Measurements from ENCODE around the gene IL17RC. TPM values are rescaled to one million over a fixed set of nuclear protein-coding genes. Genes with fewer than 3 reads are reported as not detected.
"Not testable (repeated sequence)": the region's sequence is repeated elsewhere in the genome, so short reads cannot be mapped to it uniquely, and the experiment has no call there.

The IL17RC gene
- total and polyA plus RNA-seq, 10 donors: 6.6 to 24.6 (median 19.4) TPM

GRCh38 chr3:9934993-9935392, 18.1 kb downstream of the IL17RC start:
- peaks cover 0 to 48% (median 10%) of the 10 kb centered on the region in 6 donors for H3K36me3 ChIP-seq
- peak overlapping the region in 5 of 8 donors; percentile 62 to 94 (median 88) for H3K4me3 ChIP-seq
- intact Hi-C loops (cut with DNase I; ENCODE audit: low total_unique reads): no loop called here
- WGBS, 5 donors: 51 to 72% (median 60%) methylated on average over 4 of the region's 4 CpGs
- no peaks in the 10 kb centered on the region for H3K27me3 ChIP-seq (replicated peaks in 1 of 7)
- TF ChIP-seq POLR2AphosphoS5 (IDR thresholded peaks at IDR 0.05): no peak
- TF ChIP-seq, protein P1, sequence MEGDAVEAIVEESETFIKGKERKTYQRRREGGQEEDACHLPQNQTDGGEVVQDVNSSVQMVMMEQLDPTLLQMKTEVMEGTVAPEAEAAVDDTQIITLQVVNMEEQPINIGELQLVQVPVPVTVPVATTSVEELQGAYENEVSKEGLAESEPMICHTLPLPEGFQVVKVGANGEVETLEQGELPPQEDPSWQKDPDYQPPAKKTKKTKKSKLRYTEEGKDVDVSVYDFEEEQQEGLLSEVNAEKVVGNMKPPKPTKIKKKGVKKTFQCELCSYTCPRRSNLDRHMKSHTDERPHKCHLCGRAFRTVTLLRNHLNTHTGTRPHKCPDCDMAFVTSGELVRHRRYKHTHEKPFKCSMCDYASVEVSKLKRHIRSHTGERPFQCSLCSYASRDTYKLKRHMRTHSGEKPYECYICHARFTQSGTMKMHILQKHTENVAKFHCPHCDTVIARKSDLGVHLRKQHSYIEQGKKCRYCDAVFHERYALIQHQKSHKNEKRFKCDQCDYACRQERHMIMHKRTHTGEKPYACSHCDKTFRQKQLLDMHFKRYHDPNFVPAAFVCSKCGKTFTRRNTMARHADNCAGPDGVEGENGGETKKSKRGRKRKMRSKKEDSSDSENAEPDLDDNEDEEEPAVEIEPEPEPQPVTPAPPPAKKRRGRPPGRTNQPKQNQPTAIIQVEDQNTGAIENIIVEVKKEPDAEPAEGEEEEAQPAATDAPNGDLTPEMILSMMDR (IDR thresholded peaks at IDR 0.05 in 8 of 11, conservative IDR thresholded peaks at IDR 0.05 in 3 of 11): no peak
- H3K9me3 ChIP-seq: no peaks in the 10 kb centered on the region
- no peak for DNase-seq
- H3K27ac ChIP-seq: peak overlapping the region in 4 of 8 donors; percentile 94 to 97 (median 96)
- H3K4me1 ChIP-seq: peaks cover 24 to 51% (median 39%) of the 10 kb centered on the region in 6 donors

DNA sequence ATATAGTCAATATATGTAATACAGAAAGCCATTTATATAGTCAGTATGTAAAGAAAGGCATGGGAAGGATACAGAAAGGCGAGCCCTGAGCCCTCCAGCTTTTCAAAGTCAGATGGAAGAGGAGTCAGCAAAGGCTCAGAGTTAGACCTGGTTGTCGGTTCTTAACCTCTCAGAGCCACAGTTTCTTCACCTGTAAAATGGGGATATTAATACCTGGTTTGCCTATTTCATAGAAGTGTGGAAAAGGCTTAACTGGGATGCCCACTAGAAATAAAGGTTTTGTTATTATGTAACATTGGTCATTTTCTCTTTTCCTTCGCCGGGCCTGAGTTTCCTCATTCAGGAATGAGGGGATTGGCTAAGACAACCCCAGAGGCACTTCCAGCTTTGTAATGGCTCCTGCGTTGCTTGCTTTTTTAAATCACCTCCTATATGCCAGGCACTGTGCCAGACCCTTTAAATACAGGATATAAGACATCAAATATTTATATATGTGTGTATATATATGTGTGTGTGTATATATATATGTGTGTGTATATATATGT, 19.1 kb downstream of the IL17RC start:
- intact Hi-C loops (cut with DNase I; ENCODE audit: low total_unique reads): no loop called here
- Histone ChIP-seq H3K27ac (no peak overlapping the region), H3K9me3 (no peaks in the 10 kb centered on the region), H3K4me3 (no peak overlapping the region), H3K27me3 (replicated peaks in 1 of 7) (no peaks in the 10 kb centered on the region), H3K4me1 (peaks cover 24 to 51% (median 39%) of the 10 kb centered on the region in 6 donors), H3K36me3 (peaks cover 0 to 43% (median 14%) of the 10 kb centered on the region in 6 donors)
- 72 to 92% (median 82%) methylated on average over 5 of the region's 5 CpGs for WGBS, 5 donors
- no peak for TF ChIP-seq POLR2A (IDR thresholded peaks at IDR 0.05)
- no peak for TF ChIP-seq POLR2AphosphoS5 (IDR thresholded peaks at IDR 0.05)
- TF ChIP-seq, protein P1 (IDR thresholded peaks at IDR 0.05 in 8 of 11, conservative IDR thresholded peaks at IDR 0.05 in 3 of 11): no peak
- DNase-seq: no peak

GRCh38 chr3:9937486-9938238, 20.8 kb downstream of the IL17RC start:
- no peak overlapping the region for H3K4me3 ChIP-seq
- no peak for DNase-seq
- H3K27ac ChIP-seq: no peak overlapping the region
- no peaks in the 10 kb centered on the region for H3K9me3 ChIP-seq
- H3K4me1 ChIP-seq: peaks cover 18 to 38% (median 30%) of the 10 kb centered on the region in 6 donors
- TF ChIP-seq POLR2AphosphoS5 (IDR thresholded peaks at IDR 0.05) (no peak), POLR2A (IDR thresholded peaks at IDR 0.05) (no peak)
- TF ChIP-seq, protein P1 (IDR thresholded peaks at IDR 0.05 in 8 of 11, conservative IDR thresholded peaks at IDR 0.05 in 3 of 11): no peak
- no peaks in the 10 kb centered on the region for H3K27me3 ChIP-seq (replicated peaks in 1 of 7)
- intact Hi-C loops (cut with DNase I; ENCODE audit: low total_unique reads): no loop called here
- 93 to 100% (median 96%) methylated on average over 12 to 13 of the region's 13 CpGs for WGBS, 5 donors
- peaks cover 0 to 59% (median 19%) of the 10 kb centered on the region in 6 donors for H3K36me3 ChIP-seq

GRCh38 chr3:9938966-9939365, 22.1 kb downstream of the IL17RC start:
- no peak for DNase-seq
- Histone ChIP-seq H3K27ac (no peak overlapping the region), H3K4me1 (peaks cover 18 to 31% (median 25%) of the 10 kb centered on the region in 6 donors), H3K27me3 (replicated peaks in 1 of 7) (no peaks in the 10 kb centered on the region), H3K4me3 (no peak overlapping the region), H3K9me3 (no peaks in the 10 kb centered on the region), H3K36me3 (peaks cover 0 to 72% (median 26%) of the 10 kb centered on the region in 6 donors)
- intact Hi-C loops (cut with DNase I; ENCODE audit: low total_unique reads): no loop called here
- WGBS, 5 donors: 92 to 97% (median 97%) methylated on average over 2 of the region's 2 CpGs
- TF ChIP-seq POLR2A (IDR thresholded peaks at IDR 0.05): no peak
- TF ChIP-seq, protein P1 (IDR thresholded peaks at IDR 0.05 in 8 of 11, conservative IDR thresholded peaks at IDR 0.05 in 3 of 11): no peak
- no peak for TF ChIP-seq POLR2AphosphoS5 (IDR thresholded peaks at IDR 0.05)

GRCh38 chr3:9939906-9940305, 23.0 kb downstream of the IL17RC start:
- DNase-seq: not testable (repeated sequence)

More at GRCh38 chr3:9939906-9940305, 23.0 kb downstream of the IL17RC start:
- peaks cover 11 to 22% (median 16%) of the 10 kb centered on the region in 6 donors for H3K4me1 ChIP-seq
- H3K27ac ChIP-seq; H3K4me3 ChIP-seq; intact Hi-C loops (cut with DNase I; ENCODE audit: low total_unique reads); H3K9me3 ChIP-seq; H3K27me3 ChIP-seq (replicated peaks in 1 of 7): not testable (repeated sequence)
- H3K36me3 ChIP-seq: peaks cover 0 to 82% (median 28%) of the 10 kb centered on the region in 6 donors
- 91 to 97% (median 95%) methylated on average over 5 to 32 of the region's 32 CpGs for WGBS, 5 donors
